ENCODE measurements around the gene CREBRF.
"Not testable (repeated sequence)": the region's sequence is repeated elsewhere in the genome, so short reads cannot be mapped to it uniquely, and the experiment has no call there.

CREBRF gene

DNA sequence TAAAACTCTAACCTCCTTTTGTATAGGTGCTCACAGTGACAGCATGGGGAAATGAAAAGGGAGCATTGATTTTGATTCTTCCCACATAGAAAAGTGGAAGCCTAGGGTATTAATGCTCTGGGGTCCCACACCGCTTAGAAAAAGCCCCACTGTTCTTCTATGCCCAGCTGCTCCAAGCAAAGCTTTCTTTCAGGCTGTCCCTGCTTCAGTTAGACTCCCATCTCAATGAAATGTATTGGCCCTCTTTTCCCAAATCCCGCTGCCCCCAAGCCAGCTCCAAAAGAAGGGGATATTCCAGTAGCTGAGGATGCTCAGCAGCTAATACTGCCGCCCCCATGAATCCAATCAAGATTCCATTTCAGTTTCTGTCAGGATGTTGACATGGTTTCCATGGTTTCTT lies 17.0 kb upstream of the CREBRF start:
- DNase-seq (ENCODE audit: low read depth): no peak

DNA sequence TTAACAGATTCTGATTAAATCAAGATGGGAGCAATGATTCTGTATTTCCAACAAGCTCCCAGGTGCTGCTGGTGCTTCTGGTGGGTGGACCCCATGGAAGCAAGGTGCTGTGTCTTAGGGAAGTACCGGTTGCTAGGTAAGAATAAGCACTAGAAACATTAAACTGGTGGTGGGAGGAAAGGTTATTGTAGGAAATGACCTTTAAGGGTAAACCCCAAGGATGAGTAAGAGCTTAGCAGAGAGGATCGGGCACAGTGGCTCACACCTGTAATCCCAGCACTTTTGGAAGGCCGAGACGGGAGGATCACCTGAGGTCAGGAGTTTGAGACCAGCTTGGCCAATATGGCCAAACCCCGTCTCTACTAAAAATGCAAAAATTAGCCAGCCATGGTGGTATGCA lies 16.2 kb upstream of the CREBRF start:
- DNase-seq (ENCODE audit: low read depth): no peak

DNA sequence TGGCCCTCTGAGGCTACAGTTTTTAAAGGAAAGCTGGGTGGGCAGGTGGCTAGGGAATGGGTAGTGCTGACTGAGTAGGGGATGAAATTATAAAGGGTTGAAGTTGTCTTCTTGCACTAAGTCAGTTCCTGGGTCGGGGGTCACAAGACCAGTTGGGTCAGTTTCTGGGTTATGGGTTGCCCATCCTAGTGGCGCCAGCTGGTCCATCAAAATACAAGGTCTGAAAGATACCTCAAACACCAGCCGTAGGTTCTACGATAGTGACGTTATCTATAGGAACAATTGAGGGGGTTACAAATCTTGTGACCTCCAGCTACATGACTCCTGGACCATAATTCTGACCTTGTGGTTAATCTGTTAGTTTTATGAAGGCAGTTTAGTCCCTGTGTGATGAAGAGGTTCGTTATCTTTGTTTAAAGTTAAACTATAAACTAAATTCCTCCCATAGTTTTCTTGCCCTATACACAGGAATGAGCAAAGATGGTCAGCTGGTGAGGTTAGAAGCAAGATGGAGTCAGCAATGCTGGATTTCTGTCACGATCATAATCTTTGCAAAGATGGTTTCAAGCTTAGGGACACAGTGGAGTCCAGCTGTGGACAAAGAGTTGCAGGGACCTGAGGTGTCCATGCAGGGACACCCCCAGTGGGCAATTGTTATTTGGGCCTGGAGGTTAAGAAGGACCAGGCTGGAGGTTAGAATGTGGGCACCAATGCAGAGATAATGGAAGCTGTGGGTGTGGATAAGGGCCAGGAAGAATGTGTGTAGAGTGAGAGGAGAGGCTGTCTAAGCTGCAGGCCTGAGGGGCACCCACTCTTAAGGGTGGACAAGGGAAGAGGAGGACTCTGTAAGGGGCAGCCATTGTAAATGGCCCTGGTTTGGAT lies 14.0 kb upstream of the CREBRF start:
- no peak for DNase-seq (ENCODE audit: low read depth)

DNA sequence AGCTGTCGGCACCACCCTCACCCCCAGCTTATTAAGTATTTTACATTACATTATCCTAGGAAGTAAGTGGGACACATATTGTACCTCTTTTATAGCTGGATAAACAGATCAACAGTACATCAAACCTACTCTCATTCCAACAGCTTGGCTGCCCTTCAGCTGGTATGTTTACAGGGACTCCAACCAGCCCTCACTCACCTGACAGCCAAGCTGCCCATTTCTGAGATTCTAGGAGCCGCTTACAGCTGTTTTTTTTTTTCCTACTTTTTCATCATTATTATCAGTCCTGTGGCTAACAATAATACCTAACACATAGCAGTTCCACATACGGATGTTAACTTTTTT lies 13.4 kb upstream of the CREBRF start:
- no peak for DNase-seq (ENCODE audit: low read depth)

DNA sequence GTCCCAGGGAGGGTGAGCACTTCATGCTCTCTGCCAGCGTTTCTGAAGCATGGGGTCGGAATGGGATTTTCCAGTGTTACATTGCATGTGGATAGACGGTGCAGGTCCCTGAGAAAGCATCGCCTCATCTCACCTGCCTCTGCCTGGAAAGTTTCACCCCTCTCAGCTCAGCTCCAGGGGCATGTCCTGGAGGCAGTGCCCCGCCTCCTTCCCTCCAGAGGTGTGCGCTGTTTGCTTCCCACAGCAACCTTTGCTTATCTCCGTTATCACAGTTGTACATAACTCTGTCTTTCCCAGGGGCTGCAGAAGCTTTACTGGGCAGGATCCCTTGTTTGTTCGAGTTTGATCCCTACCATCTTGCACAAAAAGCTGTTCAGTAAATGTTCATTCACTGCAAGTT lies 10.7 kb upstream of the CREBRF start:
- no peak for DNase-seq (ENCODE audit: low read depth)

GRCh38 chr5:173047096-173047837 lies 8.9 kb upstream of the CREBRF start:
- not testable (repeated sequence) for DNase-seq (ENCODE audit: low read depth)

DNA sequence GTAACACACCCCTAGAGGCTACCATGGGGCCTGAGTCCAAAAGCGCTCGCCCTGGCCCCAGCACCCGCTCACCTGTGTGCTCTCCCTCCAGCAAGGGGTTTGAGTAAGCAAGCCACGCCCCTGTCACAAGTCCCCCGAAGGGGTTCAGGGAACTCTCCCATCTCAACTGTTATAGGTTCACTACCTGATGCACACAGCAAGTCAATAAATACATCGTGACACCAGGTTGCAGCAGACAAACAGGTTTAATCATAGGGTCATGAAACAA lies 8.4 kb upstream of the CREBRF start:
- DNase-seq (ENCODE audit: low read depth): no peak

GRCh38 chr5:173050791-173051190 lies 5.4 kb upstream of the CREBRF start:
- DNase-seq (ENCODE audit: low read depth): no peak

DNA sequence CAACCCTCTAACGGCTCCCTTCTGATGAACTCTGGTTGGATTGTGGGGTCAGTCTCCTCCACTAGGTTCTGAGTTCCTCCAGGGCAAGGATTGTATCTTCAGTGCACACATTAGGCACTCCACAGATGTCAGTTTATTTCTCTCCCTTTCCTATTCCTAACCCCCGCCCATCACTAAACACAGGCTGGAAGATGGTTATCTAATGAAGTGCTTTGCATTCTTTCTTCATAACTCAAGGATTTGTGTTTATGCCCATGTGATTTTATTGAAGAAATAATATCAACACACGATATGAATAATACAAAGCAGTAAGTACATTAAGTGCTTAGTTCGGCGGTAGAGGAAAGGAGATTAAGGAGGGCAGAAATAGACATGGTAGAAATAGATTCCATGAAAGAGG lies 4.4 kb upstream of the CREBRF start:
- DNase-seq (ENCODE audit: low read depth): no peak

DNA sequence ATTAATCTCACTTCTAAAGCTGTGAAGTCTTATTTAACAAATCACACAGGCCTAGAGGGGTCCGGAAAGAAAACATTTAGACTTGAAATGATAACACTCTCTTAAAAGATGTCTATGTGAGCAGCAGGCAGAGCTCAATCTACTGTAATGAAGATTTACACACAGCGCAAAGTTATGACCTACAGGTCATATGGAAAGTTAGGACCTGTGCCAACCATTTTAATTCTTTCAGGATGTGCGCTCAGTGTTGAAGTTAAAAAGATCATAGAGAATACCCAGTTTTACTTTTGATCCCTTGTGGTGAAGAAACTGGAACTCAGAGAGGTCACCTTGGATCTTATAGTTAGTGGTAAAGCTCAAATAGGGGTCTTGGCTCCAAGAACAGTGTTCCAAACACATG lies 3.1 kb upstream of the CREBRF start:
- no peak for DNase-seq (ENCODE audit: low read depth)

DNA sequence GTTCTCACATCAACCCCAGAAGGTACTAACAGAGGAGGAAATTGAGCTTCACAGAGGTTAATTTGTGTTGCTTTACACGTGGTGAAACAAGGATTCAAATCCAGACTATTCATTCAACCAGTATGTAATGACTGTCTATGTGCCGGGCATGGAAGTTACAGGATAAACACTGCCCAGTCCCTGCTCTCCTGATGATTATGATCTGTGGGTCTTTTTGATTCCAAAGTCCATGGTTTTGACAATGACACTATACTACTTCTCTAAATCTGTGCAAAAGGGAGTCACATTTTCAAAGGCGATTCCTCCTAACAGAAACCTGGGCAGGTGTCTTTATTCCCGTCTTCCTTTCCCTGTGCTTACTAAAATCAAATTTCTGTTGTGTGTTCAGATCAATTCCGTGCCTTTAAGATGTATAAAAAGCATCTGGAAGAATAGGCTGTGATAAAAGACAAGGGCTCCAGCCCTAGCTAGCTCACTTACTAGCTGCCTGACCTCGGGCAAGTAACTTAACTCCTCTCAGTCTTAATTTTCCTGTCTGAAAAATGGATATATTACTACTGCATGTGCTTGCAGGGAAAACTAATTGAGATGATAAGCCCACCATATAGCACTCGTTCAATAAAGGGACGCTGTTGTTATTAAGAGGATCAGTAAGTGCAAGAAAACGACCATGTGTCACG lies 970 bp upstream of the CREBRF start:
- no peak for DNase-seq (ENCODE audit: low read depth)

GRCh38 chr5:173055722-173055982 lies 500 bp upstream of the CREBRF start:
- no peak for DNase-seq (ENCODE audit: low read depth)

DNA sequence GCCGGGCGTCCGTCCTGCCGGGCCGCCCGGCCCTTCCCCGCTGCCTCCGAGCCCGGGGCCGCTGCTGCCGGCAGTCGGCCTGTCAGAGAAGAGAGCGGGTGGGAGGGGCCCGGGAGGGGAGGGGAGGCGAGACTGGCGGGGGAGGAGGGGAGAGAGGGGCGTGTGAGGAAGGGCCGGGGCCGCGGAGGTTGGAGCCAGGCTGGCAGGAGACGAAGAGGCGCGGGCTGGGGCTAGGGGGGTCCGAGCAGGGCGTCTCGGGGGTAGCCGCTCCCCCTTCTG lies 570 bp downstream of the CREBRF start:
- no peak for DNase-seq (ENCODE audit: low read depth)

GRCh38 chr5:173057062-173057924 lies 1.1 kb downstream of the CREBRF start:
- DNase-seq (ENCODE audit: low read depth): peak; percentile 99

GRCh38 chr5:173062141-173062540 lies 6.0 kb downstream of the CREBRF start:
- no peak for DNase-seq (ENCODE audit: low read depth)

- DNase-seq (ENCODE audit: low read depth): no peak
Observed at GRCh38 chr5:173065155-173065554, 9.0 kb downstream of the CREBRF start.

- no peak for DNase-seq (ENCODE audit: low read depth)
Observed at GRCh38 chr5:173069671-173070070, 13.5 kb downstream of the CREBRF start.

DNA sequence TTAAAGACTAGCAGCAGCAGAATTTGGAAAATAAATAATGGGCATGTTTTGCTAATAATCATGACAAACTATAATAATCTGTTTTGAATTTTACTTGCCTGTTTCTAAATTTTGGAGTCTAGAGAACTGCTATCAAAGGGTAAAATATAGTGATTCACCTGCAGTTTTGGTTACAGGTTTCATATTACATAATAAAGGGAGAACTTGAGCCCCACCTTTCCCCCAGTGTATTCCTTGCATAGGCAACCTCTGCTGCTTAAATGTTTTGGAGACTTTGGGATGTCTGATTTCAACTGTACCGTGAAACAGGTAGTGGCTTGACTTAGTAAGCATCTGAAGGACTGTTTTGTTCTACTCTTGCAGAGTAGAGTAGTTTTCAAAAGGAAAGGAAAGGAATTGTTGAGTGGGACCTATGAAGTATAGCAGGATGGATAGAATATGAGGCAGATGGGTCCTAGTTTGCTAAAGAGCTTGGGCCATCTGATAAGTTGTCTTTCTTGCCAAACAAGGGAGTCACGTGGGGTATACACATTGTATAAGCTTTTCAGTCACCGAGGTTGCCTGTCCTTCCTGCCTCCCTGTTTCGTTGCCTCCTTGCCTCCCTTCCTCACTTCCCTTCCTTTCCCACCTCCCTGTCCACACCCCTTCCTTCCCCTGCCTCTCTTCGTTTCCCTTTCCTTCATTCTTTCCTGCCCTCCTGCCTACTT lies 19.1 kb downstream of the CREBRF start:
- DNase-seq (ENCODE audit: low read depth): no peak

- no peak for DNase-seq (ENCODE audit: low read depth)
Observed at GRCh38 chr5:173075970-173076369, 19.8 kb downstream of the CREBRF start.

DNA sequence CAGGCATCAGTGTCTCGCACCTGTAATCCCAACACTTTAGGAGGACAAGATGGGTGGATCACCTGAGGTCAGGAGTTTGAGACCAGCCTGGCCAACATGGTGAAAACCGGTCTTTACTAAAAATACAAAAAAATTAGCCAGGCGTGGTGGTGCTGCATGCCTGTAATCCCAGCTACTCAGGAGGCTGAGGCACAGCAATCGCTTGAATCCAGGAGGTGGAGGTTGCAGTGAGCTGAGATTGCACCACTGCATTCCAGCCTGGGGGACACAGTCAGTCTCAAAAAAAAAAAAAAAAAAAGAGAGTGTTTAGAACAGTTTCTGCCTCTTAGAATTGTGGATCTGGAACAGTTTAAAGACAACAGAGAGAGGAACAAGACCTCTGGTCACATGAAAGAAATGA lies 20.3 kb downstream of the CREBRF start:
- not testable (repeated sequence) for DNase-seq (ENCODE audit: low read depth)

DNA sequence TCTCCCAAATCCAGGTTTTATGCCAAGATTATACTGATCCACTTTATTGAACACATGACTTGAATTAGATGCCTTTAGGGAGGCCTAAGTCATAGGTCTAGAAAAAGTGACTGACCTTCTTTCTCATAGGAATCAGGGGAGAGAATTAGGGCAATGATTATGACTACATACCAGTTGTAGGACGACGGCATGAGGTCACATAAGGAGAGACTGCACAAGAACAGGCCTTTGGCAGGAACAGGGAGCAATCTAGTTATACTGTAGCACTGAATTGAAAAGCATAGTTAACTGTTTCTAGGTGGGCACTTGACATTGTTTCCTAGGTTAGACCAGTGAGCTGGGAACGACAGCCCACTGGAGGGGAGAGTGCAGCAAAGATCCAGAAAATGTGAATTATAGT lies 22.7 kb downstream of the CREBRF start:
- DNase-seq (ENCODE audit: low read depth): no peak

DNA sequence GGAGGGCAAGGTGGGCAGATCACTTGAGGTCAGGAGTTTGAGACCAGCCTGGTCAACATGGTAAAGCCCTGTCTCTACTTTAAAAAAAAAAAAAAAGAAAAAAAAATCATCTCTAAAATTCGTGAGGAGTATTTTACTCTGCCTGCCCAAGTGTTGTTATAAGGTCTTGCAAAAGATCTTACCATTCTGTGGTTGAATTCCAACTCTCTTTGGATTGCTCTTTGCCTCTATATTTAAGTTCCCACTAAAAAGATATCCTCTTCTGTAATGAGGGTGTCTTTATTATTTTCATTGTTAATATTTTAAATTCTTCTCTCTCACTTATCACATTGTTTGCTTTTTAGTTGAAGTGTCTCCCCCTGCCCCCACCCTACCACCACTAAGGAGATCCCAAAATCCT lies 33.4 kb downstream of the CREBRF start:
- DNase-seq (ENCODE audit: low read depth): no peak
